Immature natural killer cell (primary cell): ENCODE measurements around the gene CDH23. TPM values are rescaled to one million over a fixed set of nuclear protein-coding genes. Genes with fewer than 3 reads are reported as not detected.

Experiments used
- DNase-seq, 3 donors: peaks; one replicate each; pipeline ENCODE4 v3.0.0; 2022; ENCODE audit warnings: mixed read lengths in 1 of 3
- H3K27ac Mint-ChIP-seq, 6 donors: one replicate each; pipeline ENCODE4 v1.8.0; 2020; ENCODE audit warnings: mixed read lengths in 6 of 6, mild to moderate bottlenecking in 5 of 6, inconsistent platforms in 4 of 6, moderate library complexity in 3 of 6
- H3K27me3 Mint-ChIP-seq, 3 donors: one replicate each; pipeline ENCODE4 v1.8.0; 2020 to 2021; ENCODE audit warnings: low read depth in 3 of 3, mild to moderate bottlenecking in 3 of 3, mixed read lengths in 3 of 3, moderate library complexity in 3 of 3, inconsistent platforms in 1 of 3
- H3K36me3 Mint-ChIP-seq, 3 donors: one replicate each; pipeline ENCODE4 v1.8.0; 2020; ENCODE audit warnings: mixed read lengths in 3 of 3, inconsistent platforms in 2 of 3, mild to moderate bottlenecking in 2 of 3
- H3K4me1 Mint-ChIP-seq, 2 donors: one replicate each; pipeline ENCODE4 v1.8.0; 2020; ENCODE audit warnings: inconsistent platforms in 2 of 2, mild to moderate bottlenecking in 2 of 2, mixed read lengths in 2 of 2, moderate library complexity in 1 of 2
- H3K4me3 Mint-ChIP-seq, 5 donors: one replicate each; pipeline ENCODE4 v1.8.0; 2020; ENCODE audit warnings: mild to moderate bottlenecking in 5 of 5, mixed read lengths in 5 of 5, inconsistent platforms in 3 of 5, moderate library complexity in 3 of 5
- H3K9me3 Mint-ChIP-seq, 6 donors: one replicate each; pipeline ENCODE4 v1.8.0; 2020; ENCODE audit warnings: mild to moderate bottlenecking in 6 of 6, mixed read lengths in 6 of 6, inconsistent platforms in 4 of 6, moderate library complexity in 3 of 6
- polyA plus RNA-seq, 3 donors: library from polyadenylated mRNA; unstranded; fragments of 300-500 nt; fragmentation: Illumina TruSeq; gene quantifications; one replicate each; pipeline ENCODE4 v1.2.3, GENCODE V29; 2021

Gene CDH23
- polyA plus RNA-seq, 3 donors from 2014 or later = 0.47 to 0.59 TPM; not detected in 1

GRCh38 chr10:71695502-71696476 is 299.1 kb downstream of the CDH23 start:
- H3K4me1 Mint-ChIP-seq = peaks cover 56 to 57% of the 10 kb centered on the region in 2 donors
- peak overlapping the region in 2 of 5 donors; percentile 13 to 42 for H3K4me3 Mint-ChIP-seq
- H3K27ac Mint-ChIP-seq = peak overlapping the region in 2 of 6 donors; percentile 13 to 76

GRCh38 chr10:71696628-71697326 is 300.1 kb downstream of the CDH23 start:
- Mint-ChIP-seq H3K4me1 (peaks cover 56 to 57% of the 10 kb centered on the region in 2 donors), H3K36me3 (no peaks in the 10 kb centered on the region), H3K9me3 (no peaks in the 10 kb centered on the region), H3K4me3 (peak overlapping the region in 3 of 5 donors; percentile 18 to 70 (median 45)), H3K27me3 (peaks cover 5 to 14% (median 5%) of the 10 kb centered on the region in 3 donors), H3K27ac (peak overlapping the region in 4 of 6 donors; percentile 49 to 93 (median 86))
- peak; percentile 53 to 58 (median 55) for DNase-seq

More at GRCh38 chr10:71695502-71696476, 299.1 kb downstream of the CDH23 start:
- Mint-ChIP-seq H3K36me3 (no peaks in the 10 kb centered on the region), H3K9me3 (no peaks in the 10 kb centered on the region), H3K27me3 (peaks cover 5 to 15% (median 6%) of the 10 kb centered on the region in 3 donors)
- no peak for DNase-seq

DNA sequence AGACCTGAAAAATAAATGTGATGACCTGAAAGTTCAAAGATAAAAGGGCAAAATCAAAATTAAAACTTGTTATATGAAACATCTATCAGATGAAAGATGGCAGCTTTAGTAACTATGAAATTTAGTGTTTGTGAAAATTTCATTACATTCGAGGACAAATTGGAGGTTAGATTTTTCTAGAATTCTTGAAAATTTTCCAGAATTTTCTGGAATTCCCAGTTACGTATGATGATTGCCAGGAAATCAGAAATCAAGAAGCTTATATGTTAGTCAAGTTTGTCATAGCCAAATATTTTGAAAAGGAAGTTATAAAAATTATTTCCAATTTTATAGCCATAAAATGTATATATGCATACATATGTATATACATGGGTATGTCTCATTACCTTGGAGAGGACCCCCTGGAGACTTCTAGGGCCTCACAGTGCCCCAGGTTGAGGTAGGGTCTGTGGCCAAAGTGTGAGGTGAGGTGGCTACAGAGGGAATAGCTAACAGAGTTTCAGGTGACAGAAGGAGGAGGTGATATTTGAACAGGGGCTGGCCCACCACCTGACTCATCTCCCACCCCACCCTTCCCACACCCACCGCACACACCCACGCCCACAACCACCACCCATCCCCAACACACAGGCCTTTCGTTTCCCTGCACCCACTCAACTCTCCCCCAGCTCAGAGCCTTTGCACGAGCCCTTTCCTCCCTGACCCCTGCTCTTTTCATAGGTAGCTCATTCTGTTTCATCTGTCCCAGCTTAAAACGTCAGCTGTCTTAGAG is 301.4 kb downstream of the CDH23 start:
- H3K27ac Mint-ChIP-seq = peak overlapping the region; percentile 81 to 93 (median 87)
- peak overlapping the region; percentile 63 to 79 (median 70) for H3K4me3 Mint-ChIP-seq
- peaks cover 5 to 14% (median 5%) of the 10 kb centered on the region in 3 donors for H3K27me3 Mint-ChIP-seq
- DNase-seq = peak; percentile 73 to 75 (median 74)
- no peaks in the 10 kb centered on the region for H3K9me3 Mint-ChIP-seq
- peaks cover 56 to 57% of the 10 kb centered on the region in 2 donors for H3K4me1 Mint-ChIP-seq
- no peaks in the 10 kb centered on the region for H3K36me3 Mint-ChIP-seq

DNA sequence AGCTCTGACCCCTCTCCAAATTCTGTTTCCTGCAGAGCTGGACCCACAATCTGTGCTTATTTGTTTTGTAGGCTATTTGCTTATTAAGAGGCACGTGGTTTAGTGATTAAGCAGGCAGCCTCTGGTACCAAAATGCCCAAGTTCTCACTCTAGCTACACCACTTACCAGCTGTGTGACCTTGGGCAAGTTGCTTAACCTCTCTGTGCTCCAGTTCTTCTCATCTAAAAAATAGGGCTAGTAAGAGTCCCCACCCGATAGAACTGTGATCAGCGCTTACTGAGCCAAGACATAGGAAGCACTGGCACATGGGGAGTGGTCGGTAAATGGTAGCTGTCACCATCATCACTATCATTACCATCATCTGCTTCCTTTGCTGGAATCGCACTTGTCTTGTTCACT is 302.0 kb downstream of the CDH23 start:
- Mint-ChIP-seq H3K27me3 (peaks cover 5 to 14% (median 5%) of the 10 kb centered on the region in 3 donors), H3K9me3 (no peaks in the 10 kb centered on the region), H3K36me3 (no peaks in the 10 kb centered on the region), H3K4me3 (peak overlapping the region; percentile 63 to 79 (median 67)), H3K27ac (peak overlapping the region; percentile 81 to 93 (median 87)), H3K4me1 (peaks cover 52% of the 10 kb centered on the region in 2 donors)
- no peak for DNase-seq

GRCh38 chr10:71700731-71701368 is 304.1 kb downstream of the CDH23 start:
- Mint-ChIP-seq H3K36me3 (no peaks in the 10 kb centered on the region), H3K4me3 (no peak overlapping the region), H3K4me1 (peaks cover 34 to 35% of the 10 kb centered on the region in 2 donors), H3K27me3 (peaks cover 5 to 11% (median 5%) of the 10 kb centered on the region in 3 donors), H3K27ac (no peak overlapping the region), H3K9me3 (no peaks in the 10 kb centered on the region)
- no peak for DNase-seq

DNA sequence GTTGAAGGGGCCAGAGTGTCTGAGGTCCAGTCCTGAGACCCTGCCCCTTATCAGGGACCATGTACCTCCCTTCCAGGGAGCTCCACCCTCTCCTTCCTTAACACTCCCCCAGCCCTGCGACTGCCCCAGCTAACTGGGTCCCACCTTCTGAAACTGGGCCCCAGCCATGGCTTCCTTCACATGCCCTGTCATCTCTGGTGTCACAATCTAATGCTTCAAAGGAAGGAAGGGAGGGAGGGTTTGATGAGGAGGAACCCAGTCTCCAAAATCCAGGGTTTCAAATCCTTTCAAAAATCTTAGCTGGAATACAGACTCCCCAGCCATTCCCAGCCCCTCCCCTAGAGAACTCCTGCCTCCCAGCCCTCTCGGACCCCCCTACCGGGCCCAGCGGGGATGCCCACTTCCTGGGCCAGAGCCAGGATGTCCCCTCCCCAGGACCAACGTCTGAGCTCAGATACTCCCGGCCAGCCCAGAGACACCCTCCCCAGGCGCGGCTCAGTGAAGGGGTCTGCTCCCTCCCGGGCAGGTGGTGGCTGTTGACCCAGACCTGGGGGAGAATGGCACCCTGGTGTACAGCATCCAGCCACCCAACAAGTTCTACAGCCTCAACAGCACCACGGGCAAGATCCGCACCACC is 304.9 kb downstream of the CDH23 start:
- Mint-ChIP-seq H3K27ac (no peak overlapping the region), H3K9me3 (no peaks in the 10 kb centered on the region), H3K36me3 (no peaks in the 10 kb centered on the region), H3K4me3 (no peak overlapping the region), H3K27me3 (peaks cover 5 to 13% (median 5%) of the 10 kb centered on the region in 3 donors), H3K4me1 (peaks cover 31% of the 10 kb centered on the region in 2 donors)
- no peak for DNase-seq

DNA sequence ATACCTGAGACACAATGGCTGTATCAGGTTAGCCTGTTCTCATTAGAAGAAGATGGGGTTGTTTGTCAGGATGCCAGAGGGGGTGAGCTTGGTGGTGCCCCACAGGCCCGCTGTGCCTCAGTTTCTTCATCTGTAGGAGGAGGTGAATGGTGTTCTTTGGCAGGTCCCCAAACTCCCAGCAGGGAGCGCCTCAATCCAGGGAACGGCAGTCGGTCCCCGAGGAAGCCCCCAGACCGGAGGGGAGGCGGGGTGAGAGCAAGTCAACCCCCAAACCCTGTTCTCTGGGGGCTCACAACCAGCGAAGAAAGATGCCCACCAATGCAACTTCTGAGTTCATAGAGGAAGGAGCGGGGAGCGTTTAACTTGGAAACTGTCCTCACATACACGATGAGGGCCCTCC is 306.9 kb downstream of the CDH23 start:
- no peak for DNase-seq
- peaks cover under 1 to 7% (median 2%) of the 10 kb centered on the region in 3 donors for H3K27me3 Mint-ChIP-seq
- no peaks in the 10 kb centered on the region for H3K36me3 Mint-ChIP-seq
- H3K4me1 Mint-ChIP-seq = peaks cover 21% of the 10 kb centered on the region in 2 donors
- H3K4me3 Mint-ChIP-seq = no peak overlapping the region
- H3K9me3 Mint-ChIP-seq = no peaks in the 10 kb centered on the region
- H3K27ac Mint-ChIP-seq = no peak overlapping the region

- no peak for DNase-seq
- H3K4me3 Mint-ChIP-seq = no peak overlapping the region
- H3K27me3 Mint-ChIP-seq = peaks cover 0 to 3% (median 0%) of the 10 kb centered on the region in 3 donors
- H3K9me3 Mint-ChIP-seq = no peaks in the 10 kb centered on the region
- H3K27ac Mint-ChIP-seq = no peak overlapping the region
- peaks cover 10 to 11% of the 10 kb centered on the region in 2 donors for H3K4me1 Mint-ChIP-seq
- H3K36me3 Mint-ChIP-seq = no peaks in the 10 kb centered on the region
Measured at GRCh38 chr10:71704816-71705215, 308.1 kb downstream of the CDH23 start.

DNA sequence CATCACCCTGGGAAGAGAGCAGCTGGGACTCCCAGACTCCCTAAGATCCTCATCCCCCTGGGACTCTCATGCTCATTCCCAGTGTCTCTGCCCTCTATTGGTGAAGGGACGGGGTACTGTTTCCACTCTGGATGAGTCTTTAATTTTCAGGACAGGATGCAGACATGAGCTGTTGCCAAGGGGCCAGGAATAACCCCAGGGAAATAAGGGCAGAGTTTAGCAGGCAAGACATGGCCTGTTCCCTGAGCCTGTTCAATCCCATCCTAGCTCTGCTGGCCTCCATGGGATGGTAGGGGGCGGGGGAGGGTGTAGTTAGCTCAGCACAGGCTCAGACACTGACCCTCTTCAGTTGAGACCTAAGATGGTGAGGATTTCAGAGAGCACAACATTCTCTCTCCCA is 308.9 kb downstream of the CDH23 start:
- peaks cover 10% of the 10 kb centered on the region in 2 donors for H3K4me1 Mint-ChIP-seq

GRCh38 chr10:71706216-71707121 is 309.7 kb downstream of the CDH23 start:
- H3K4me3 Mint-ChIP-seq = no peak overlapping the region
- H3K4me1 Mint-ChIP-seq = peaks cover 10% of the 10 kb centered on the region in 2 donors
- peaks cover 0 to 3% (median 0%) of the 10 kb centered on the region in 3 donors for H3K27me3 Mint-ChIP-seq
- H3K9me3 Mint-ChIP-seq = no peaks in the 10 kb centered on the region
- H3K36me3 Mint-ChIP-seq = no peaks in the 10 kb centered on the region
- no peak overlapping the region for H3K27ac Mint-ChIP-seq
- DNase-seq = no peak

More for the DNA sequence above, 308.9 kb downstream of the CDH23 start:
- Mint-ChIP-seq H3K4me3 (no peak overlapping the region), H3K27ac (no peak overlapping the region), H3K9me3 (no peaks in the 10 kb centered on the region), H3K36me3 (no peaks in the 10 kb centered on the region), H3K27me3 (peaks cover 0 to 3% (median 0%) of the 10 kb centered on the region in 3 donors)
- no peak for DNase-seq

GRCh38 chr10:71707240-71707789 is 310.6 kb downstream of the CDH23 start:
- no peak for DNase-seq
- Mint-ChIP-seq H3K4me3 (no peak overlapping the region), H3K27ac (peak overlapping the region in 2 of 6 donors; percentile 59 to 77)

More at GRCh38 chr10:71707240-71707789, 310.6 kb downstream of the CDH23 start:
- Mint-ChIP-seq H3K4me1 (peaks cover 15 to 17% of the 10 kb centered on the region in 2 donors), H3K27me3 (peaks cover 0 to 3% (median 0%) of the 10 kb centered on the region in 3 donors), H3K9me3 (no peaks in the 10 kb centered on the region), H3K36me3 (no peaks in the 10 kb centered on the region)
